Epithelial cell of proximal tubule (primary cell): ENCODE data around the gene PEX11G. TPM values are rescaled to one million over a fixed set of nuclear protein-coding genes. Genes with fewer than 3 reads are reported as not detected.

ENCODE experiments used
- DNase-seq: peaks from one replicate; pipeline ENCODE4 v3.0.0-alpha.2; 2011; ENCODE audit warnings: low read depth
- H3K4me3 ChIP-seq: 2 replicates; pipeline ENCODE4 v1.5.1; 2011; ENCODE audit warnings: low read depth, mild to moderate bottlenecking, low read length
- total RNA-seq: library from RNA; depleted of rRNA; stranded (reverse); fragments of >200 nt; gene quantifications from 2 replicates; pipeline ENCODE4 v1.2.3, GENCODE V29; 2015
- TF ChIP-seq, protein P1 (sequence below): conservative IDR thresholded peaks from 2 replicates; pipeline ENCODE4 v1.5.1; 2012; ENCODE audit warnings: low read depth, mild to moderate bottlenecking, low read length

The PEX11G gene
- total RNA-seq, 1 donor from 2014 or later, result 6.2 TPM

DNA sequence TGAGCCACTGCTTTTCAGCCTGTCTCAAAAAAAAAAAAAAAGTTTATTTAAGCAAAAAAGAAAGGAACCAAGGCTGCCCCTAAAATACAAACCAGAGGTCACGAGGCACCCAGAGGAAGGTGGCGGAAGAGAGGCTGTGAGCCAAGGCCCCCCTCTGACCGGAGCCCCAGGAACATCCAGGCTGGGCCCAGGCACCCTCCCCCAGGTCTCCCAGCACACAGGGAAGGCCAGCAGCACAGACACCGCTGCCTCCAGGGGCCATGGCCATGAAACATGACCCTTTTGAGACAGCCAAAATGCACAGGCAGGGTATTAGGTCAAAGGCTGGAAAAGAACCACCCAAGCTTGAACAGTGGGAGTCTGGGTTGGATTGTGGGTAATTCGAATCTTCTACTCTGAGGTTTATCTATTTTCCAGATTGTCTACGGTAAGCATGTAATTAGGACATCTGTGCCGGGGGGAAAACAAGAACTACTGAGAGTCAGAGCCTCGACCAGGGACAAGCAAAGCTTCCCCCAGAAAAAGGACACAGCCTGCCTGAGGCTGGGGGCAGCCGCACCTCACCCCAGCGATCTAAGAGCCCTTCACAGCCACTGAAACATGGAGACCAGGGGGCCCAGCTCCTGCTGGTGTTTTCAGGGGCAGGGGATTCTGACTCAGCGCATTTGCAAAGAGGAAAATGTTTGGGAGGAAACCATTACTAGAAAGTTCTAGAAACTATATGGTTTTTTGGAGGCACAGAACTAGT is 8.4 kb downstream of the PEX11G start:
- DNase-seq, result no peak
- no peak overlapping the region for H3K4me3 ChIP-seq
- TF ChIP-seq, protein P1, sequence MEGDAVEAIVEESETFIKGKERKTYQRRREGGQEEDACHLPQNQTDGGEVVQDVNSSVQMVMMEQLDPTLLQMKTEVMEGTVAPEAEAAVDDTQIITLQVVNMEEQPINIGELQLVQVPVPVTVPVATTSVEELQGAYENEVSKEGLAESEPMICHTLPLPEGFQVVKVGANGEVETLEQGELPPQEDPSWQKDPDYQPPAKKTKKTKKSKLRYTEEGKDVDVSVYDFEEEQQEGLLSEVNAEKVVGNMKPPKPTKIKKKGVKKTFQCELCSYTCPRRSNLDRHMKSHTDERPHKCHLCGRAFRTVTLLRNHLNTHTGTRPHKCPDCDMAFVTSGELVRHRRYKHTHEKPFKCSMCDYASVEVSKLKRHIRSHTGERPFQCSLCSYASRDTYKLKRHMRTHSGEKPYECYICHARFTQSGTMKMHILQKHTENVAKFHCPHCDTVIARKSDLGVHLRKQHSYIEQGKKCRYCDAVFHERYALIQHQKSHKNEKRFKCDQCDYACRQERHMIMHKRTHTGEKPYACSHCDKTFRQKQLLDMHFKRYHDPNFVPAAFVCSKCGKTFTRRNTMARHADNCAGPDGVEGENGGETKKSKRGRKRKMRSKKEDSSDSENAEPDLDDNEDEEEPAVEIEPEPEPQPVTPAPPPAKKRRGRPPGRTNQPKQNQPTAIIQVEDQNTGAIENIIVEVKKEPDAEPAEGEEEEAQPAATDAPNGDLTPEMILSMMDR, result no peak

DNA sequence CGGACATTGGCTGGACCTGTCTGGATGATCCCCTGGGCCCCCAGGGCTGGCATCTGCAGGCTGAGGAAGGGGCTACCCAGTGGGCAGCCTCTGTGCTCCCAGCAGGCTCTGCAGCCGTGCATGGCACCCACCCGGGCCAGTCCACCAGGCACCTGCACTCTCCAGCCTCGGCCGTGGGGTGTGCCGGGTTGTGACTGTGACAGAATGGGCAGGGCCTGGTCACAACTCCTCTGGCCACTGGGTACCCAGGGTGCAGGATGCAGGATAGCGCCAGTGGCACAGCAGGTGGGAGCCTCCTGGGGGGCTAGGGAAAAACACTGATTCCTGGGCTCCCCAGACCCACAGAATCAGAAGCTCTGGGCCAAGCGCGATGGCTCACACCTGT is 10.0 kb downstream of the PEX11G start:
- TF ChIP-seq, protein P1, result no peak

DNA sequence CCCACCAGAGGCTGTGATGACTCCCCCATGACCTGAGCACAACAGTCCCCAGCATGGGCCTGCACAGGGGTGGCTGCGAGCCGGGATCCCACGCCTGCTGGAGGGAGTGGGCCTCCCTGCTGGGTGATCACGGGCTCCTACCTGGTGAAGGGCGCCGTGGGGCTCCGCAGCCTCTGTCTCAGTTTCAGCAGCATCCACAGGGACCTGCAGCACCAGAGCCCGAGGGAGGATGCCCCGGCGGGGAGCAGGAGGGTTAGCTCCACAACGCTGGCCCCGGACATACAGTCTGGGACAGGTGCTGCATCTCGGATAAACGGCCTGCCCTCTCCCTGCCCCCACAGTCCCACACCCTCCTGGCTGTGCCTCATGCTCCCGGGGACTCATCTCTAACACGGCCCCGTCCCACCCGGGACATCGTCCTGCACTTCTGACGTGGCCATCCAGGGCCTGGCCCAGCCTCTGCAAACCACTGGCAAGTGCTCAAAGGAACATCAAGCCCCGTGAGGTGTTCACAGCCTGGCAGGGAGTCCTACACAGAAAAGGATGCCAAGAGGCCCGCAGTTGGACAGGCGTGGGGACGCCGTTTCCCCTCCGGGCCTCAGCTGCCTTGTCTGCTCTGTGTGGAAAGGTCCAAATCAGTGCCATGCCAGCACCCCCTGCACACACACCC is 10.5 kb downstream of the PEX11G start:
- TF ChIP-seq, protein P1, result no peak
- no peak for DNase-seq
- no peak overlapping the region for H3K4me3 ChIP-seq

More for the DNA sequence above, 10.0 kb downstream of the PEX11G start:
- H3K4me3 ChIP-seq, result no peak overlapping the region
- no peak for DNase-seq

DNA sequence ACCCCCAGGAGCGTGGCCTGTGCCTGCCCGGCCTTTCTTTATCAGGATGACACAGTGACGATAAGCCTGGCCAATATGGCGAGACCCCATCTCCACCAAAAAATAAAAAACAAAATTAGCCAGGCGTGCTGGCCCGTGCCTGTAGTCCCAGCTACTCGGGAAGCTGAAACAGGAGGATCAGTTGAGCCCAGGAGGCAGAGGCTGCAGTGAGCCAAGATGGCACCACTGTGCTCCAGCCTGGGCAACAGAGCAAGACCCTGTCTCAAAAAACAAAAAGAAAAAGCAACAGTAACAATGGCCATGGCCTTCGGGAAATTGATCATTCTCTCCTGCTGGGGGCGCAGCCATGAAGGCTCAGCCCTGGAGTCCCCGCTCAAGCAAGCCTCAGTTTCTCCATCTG is 11.1 kb downstream of the PEX11G start:
- TF ChIP-seq, protein P1, result no peak
- no peak overlapping the region for H3K4me3 ChIP-seq
- DNase-seq, result no peak

DNA sequence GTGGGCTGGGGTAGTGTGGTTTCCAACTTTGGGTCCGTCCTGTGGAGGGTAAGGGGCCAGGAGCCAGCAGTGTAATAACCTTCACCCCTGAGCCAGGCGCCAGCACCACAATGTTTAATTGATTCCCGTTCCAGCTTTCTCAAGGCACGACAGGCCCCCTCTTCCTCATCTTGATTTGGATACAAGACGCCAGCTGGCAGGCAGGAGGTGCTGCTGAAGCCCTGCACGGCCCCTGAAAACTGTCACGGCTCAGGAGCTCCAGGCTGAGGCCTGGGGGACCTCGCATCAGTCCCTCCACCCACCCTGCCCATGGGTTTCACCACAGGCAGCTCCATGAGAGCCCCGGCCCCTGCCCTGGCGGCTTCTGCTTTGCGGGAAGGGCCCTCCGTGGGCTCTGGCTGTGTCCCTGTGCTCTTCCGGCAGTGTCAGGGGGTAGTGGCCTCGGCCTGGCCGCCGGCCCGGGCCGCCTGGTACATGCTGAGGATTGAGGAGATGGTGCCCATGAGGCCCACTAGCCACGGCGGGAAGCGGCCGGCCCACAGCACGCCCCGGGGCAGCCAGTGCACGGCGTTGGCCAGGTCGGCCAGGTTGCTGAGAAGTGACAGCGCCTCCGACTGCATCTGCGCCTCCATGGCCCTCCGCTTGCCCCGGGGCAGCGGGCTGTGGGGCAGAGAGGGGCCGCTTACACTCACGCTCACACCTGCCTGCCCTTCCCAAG is 11.9 kb downstream of the PEX11G start:
- TF ChIP-seq, protein P1, result no peak
- no peak for DNase-seq
- no peak overlapping the region for H3K4me3 ChIP-seq

DNA sequence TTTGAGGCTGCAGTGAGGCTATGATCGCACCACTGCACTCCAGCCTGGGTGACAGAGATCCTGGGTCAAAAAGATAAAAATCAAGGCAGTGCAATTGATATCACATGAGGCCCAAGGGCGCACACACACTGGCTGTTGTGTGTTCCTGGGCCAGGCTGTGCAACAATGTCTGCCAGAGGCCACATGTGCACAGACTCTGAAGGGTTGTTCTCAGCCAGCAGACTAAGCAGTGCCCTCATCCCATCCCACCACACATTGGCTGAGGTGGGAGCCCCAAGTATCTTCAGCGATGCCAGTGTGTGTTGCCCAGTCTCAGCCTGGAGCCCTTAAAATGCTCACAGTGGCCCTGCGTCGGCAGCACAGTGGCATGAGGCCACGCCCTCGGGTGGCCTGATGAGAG is 12.6 kb downstream of the PEX11G start:
- TF ChIP-seq, protein P1, result no peak
- H3K4me3 ChIP-seq, result no peak overlapping the region
- DNase-seq, result no peak
